GM20000 (cell line): ENCODE measurements around the gene MZB1.
"Not testable (repeated sequence)": the region's sequence is repeated elsewhere in the genome, so short reads cannot be mapped to it uniquely, and the experiment has no call there.

Source experiments
- DNase-seq: peaks from one replicate; pipeline ENCODE4 v3.0.0; 2012; ENCODE audit warnings: low spot score
- TF ChIP-seq, protein P1 (sequence below): IDR thresholded peaks from 2 replicates; pipeline ENCODE4 v1.5.1; 2012; ENCODE audit warnings: mild to moderate bottlenecking, control low read depth; ENCODE audit errors: extremely low read depth, missing control alignments

The MZB1 gene

DNA sequence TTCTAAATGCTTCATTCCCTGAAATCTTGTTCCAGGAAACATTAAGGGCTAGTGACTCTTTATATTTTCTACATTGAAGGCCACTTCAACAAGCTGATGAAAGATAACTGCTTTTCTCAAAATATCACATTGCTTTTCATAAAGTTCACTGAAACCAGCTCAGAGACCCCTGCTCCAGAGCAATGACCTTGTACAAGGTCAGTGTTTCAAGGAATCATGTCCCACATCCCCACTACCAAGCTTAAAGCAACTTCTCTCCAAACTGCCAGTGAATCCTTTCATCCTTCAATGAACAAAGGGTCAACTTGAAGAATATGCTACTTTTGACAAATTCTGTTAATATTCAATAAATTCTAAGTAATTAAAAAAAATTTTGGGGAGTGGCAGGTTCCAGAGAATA, 26.2 kb upstream of the MZB1 start:
- DNase-seq = no peak
- TF ChIP-seq, protein P1, sequence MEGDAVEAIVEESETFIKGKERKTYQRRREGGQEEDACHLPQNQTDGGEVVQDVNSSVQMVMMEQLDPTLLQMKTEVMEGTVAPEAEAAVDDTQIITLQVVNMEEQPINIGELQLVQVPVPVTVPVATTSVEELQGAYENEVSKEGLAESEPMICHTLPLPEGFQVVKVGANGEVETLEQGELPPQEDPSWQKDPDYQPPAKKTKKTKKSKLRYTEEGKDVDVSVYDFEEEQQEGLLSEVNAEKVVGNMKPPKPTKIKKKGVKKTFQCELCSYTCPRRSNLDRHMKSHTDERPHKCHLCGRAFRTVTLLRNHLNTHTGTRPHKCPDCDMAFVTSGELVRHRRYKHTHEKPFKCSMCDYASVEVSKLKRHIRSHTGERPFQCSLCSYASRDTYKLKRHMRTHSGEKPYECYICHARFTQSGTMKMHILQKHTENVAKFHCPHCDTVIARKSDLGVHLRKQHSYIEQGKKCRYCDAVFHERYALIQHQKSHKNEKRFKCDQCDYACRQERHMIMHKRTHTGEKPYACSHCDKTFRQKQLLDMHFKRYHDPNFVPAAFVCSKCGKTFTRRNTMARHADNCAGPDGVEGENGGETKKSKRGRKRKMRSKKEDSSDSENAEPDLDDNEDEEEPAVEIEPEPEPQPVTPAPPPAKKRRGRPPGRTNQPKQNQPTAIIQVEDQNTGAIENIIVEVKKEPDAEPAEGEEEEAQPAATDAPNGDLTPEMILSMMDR = no peak

DNA sequence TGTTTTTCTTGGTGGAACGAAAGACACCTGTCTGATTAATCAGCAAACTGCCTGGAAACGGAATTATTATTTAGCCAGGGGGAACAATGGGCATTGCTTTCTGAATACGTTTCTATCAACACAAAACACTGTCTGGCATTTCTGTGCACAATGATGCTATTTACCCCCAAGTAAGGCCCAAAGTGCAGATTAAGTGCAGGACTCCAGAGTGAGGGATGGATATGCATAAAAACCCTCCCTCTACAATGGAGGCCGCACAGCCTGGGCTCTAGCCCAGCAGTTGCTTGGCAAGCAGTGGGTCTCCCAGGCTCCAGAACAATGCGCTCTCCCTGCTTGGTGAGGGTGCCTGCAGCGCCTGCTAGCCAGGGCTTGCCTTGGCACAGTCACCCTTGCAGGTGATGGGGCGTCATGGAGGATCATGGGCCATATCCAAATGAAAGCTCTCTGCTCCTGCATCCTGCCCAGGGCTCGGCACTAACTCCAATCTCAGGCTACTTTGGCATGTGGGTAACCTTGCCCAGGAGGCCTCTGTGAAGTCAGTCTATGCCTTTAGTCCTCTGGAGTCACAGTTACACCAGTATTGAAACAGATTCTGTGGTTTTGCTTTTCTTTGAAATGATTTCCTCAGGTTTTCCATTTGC, 25.6 kb upstream of the MZB1 start:
- TF ChIP-seq, protein P1 = no peak
- no peak for DNase-seq

DNA sequence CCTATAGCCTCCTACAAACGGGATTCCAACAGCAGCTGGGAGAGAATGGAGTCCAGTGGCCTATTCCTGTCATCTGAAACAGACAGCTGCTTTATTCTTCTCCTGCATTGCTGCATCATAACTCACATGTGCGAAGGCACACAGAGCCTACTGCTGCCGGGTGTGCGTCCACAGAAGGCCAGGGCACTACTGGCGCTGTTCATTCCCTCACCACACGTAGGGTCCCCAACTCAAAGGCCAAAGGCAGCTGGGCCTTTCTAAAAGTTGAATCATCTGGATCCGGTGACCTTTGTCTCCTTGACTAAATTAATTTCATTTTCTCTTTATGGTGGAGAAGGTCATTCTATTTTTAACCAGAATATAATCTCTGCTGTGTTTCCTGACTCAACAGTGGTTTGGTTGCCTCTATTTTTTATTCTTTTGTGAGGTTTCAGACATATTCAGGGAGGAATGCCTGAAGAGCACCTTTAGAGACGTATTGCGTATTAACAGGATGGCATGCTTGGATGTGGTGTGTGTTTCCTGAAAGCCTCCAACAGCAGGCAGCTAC, 24.9 kb upstream of the MZB1 start:
- DNase-seq = no peak
- TF ChIP-seq, protein P1 = no peak

DNA sequence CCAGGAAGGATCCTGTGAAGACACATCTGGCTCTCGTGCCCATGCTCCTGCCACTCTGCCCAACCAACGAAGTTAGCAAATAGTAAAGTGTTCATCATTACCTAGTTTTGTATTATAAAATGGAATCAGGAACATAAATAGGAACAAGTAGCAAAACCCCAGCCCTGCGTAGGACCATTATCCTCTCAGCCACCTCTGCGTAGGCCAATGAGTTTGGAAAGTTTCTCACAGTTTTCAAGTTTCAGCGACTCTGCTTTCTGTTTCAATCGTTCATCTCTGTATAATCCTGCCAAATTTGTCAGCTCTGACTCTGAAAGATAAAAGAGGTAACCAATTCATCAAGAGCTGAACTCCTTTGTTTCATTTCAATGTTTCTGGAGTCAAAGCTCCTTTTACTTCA, 24.2 kb upstream of the MZB1 start:
- TF ChIP-seq, protein P1 = no peak
- peak; percentile 54 for DNase-seq

DNA sequence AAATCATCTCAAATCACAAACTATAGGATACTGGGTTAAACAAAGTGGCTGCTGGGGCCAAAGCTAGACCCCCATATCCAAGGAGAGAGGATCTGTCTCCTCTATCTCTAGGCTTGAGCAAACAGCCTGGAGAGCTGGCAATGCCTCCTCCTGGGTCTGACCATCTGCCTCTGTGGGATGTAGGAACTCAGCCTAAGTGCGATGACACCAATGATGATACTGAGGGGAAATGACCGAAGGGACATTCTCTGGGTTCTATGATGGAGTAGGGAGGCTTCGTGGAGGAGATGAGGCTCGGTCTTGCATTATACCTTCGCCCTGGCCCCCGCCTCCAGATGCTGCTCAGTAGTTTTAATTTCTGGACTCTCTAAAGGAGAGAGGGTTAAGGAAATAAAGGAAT, 23.4 kb upstream of the MZB1 start:
- no peak for DNase-seq
- TF ChIP-seq, protein P1 = no peak

DNA sequence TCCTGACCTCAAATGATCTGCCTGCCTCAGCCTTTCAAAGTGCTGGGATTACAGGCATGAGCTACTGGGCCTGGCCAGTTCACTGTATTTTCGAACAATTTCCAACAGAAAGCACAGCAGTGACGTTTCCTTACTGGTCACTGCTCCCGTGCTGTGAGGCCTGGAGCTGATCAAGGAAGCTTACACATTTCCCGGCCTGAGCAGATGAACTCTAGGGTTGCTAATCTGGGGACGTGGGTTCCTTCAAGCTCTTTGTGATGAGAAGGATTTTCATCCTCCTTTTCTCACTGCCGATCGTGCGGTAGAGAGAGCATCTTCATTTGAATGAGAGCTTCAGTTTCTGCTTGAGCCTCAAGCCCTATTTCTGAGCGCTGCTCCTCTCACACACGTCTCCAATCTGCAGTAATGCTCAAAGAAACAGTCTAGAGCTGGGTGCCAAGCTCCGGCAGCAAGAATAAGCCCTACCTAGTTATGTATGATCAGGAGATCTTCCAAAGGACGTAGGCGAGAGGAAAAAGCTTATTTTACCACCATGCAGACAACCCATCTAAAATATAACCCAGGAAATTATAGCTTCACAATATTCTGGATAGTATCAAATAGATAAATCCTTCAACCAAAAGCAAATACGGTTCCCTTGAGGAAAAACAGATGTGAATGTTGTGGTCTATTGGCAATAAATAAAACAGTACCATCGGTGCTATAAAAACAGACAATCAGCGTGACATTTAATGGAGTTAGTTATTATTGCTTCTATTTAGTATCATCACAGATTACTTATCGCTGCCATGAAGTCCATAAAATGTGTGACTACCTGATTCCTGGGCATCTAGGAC, 21.5 kb upstream of the MZB1 start:
- TF ChIP-seq, protein P1 = no peak
- no peak for DNase-seq

DNA sequence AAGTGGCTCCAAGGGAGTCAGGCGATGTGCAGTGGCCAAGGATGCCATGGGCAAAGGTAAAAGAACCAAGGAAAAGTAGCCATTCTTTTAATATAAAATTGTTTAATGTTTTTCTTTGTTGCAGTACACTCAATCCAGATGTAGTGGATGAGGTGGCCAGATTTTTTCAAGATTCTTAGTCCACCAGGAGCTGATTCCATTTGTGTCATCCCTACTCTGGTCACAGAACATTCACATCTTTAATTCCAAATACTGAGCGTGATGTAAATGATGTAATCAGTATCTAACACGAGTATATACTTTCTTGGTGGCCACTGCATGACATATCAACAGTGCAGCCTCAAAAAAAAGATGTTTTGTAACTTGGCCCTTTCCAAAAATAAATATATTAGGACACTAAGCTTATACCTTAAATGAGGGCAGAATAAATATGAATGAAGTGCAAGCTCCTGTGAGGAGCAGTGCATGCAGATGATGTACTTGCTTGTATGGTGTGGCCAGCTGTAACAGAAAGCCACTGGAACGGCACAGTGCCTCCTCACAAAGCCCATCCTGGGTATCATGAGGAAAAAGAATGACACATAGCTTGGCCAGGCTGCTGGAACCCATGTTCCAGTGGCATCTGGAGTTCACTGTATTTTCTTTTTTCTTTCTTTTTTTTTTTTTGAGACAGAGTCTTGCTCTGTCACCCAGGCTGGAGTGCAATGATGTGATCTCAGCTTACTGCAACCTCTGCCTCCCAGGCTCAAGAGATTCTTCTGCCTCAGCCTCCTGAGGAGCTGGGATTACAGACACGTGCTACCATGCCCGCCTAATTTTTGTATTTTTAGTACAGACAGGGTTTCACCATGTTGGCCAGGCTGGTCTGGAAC, 20.6 kb upstream of the MZB1 start:
- no peak for DNase-seq
- TF ChIP-seq, protein P1 = no peak

DNA sequence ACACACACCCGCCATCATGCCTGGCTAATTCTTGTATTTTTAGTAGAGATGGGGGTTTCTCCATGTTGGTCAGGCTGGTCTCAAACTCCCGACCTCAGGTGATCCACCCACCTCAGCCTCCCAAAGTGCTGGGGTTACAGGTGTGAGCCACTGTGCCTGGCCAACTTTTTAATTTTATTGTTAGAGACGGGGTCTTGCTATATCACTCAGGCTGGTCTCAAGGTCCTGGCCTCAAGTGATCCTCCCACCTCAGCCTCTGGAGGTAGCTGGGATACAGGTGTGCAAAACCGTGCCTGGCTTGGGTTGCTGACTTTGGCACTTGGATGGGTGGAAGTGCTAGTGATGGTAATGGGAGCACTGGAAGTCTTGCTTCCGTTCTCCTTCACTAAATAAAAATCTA, 19.4 kb upstream of the MZB1 start:
- not testable (repeated sequence) for DNase-seq
